A549 (cell line): ENCODE data around the gene SPECC1. TPM values are rescaled to one million over a fixed set of nuclear protein-coding genes. Genes with fewer than 3 reads are reported as not detected.

Experiments used
- ATAC-seq, 2 experiments: fragments of 200-7000 bp in 1 of 2; fragments of >200 bp in 1 of 2; cut with Nextera tagmentation in 1 of 2; cut with Tn5 transposase in 1 of 2; 3 replicates each; pipeline versions ENCODE4 v1.8.0 to v1.9.1; 2018 to 2020; ENCODE audit warnings: mild to moderate bottlenecking in 1 of 2, moderate library complexity in 1 of 2
- CTCF ChIA-PET: fragments of 300-600 bp; sonication (Branson Sonifier 250); formaldehyde crosslinking; extraction: SDS; loops from one replicate; lab custom pipeline; 2021; ENCODE audit warnings: antibody characterized with exemption, inconsistent platforms; lab: Yijun Ruan, JAX
- POLR2A ChIA-PET: fragments of 350-600 bp; formaldehyde crosslinking; extraction: SDS; loops from one replicate; lab custom pipeline; 2021; ENCODE audit warnings: antibody characterized with exemption, inconsistent platforms; lab: Yijun Ruan, JAX
- DNase-seq, 2 experiments: peaks; one replicate each; pipeline versions ENCODE4 v3.0.0 to v3.0.0-alpha.2; 2011 to 2016; ENCODE audit warnings: low read depth in 1 of 2, low spot score in 1 of 2
- FAIRE-seq: peaks from 2 replicates; lab custom pipeline; 2011; peaks lifted over from hg19 to GRCh38; lab: Jason Lieb, UNC
- H3K27ac ChIP-seq, 2 experiments: fragments of >200 bp; sonication (Bioruptor Twin); formaldehyde crosslinking; 3 replicates each; pipeline ENCODE4 v1.5.1; 2016 to 2017
- H3K4me1 ChIP-seq: fragments of >200 bp; sonication (Bioruptor Twin); formaldehyde crosslinking; 3 replicates; pipeline ENCODE4 v1.6.1; 2016
- H3K4me2 ChIP-seq: fragments of >200 bp; sonication (Bioruptor Twin); formaldehyde crosslinking; 3 replicates; pipeline ENCODE4 v1.6.1; 2016
- H3K4me3 ChIP-seq: fragments of >200 bp; sonication (Bioruptor Twin); formaldehyde crosslinking; 3 replicates; pipeline ENCODE4 v1.5.1; 2016
- H3K9me3 ChIP-seq: fragments of >200 bp; sonication (Bioruptor Twin); formaldehyde crosslinking; 3 replicates; pipeline ENCODE4 v1.6.1; 2016
- BCL3 ChIP-seq: fragments of >200 bp; sonication (Bioruptor Twin); formaldehyde crosslinking; IDR thresholded peaks from 3 replicates; pipeline ENCODE4 v1.6.1; 2016
- CHD4 ChIP-seq: fragments of 200-600 bp; sonication (generic); IDR thresholded peaks from 2 replicates; pipeline ENCODE4 v1.6.1; 2016; ENCODE audit warnings: antibody characterized with exemption, mild to moderate bottlenecking, borderline replicate concordance
- E2F6 ChIP-seq: IDR thresholded peaks from 2 replicates; pipeline ENCODE4 v1.6.1; 2012; ENCODE audit warnings: low read depth, borderline replicate concordance
- ELK1 ChIP-seq: fragments of 150-350 bp; IDR thresholded peaks from 2 replicates; pipeline ENCODE4 v1.6.1; 2014; ENCODE audit warnings: low read depth, mild to moderate bottlenecking, low read length
- FOSL2 ChIP-seq, 2 experiments: fragments of 450-650 bp in 1 of 2; fragments of >200 bp in 1 of 2; sonication (Bioruptor Twin) in 1 of 2; formaldehyde crosslinking; IDR thresholded peaks; 2 replicates each; pipeline versions ENCODE4 v1.5.0 to v1.6.1; 2016 to 2020; ENCODE audit warnings: mild to moderate bottlenecking in 1 of 2, moderate library complexity in 1 of 2
- FOXS1 ChIP-seq: fragments of 250-450 bp; sonication (Bioruptor Pico); IDR thresholded peaks from 2 replicates; pipeline ENCODE4 v1.5.0; 2020; ENCODE audit warnings: mild to moderate bottlenecking, moderate library complexity
- HDAC2 ChIP-seq: fragments of 200-600 bp; sonication (generic); IDR thresholded peaks from 2 replicates; pipeline ENCODE4 v1.6.1; 2016
- HMGXB4 ChIP-seq: fragments of 250-450 bp; sonication (Bioruptor Pico); IDR thresholded peaks from 2 replicates; pipeline ENCODE4 v1.5.0; 2021; ENCODE audit warnings: mild to moderate bottlenecking, moderate library complexity, borderline replicate concordance
- JUN ChIP-seq, 2 experiments: fragments of >200 bp; sonication (Bioruptor Twin); formaldehyde crosslinking; IDR thresholded peaks; 2 replicates in 1 of 2; 3 replicates in 1 of 2; pipeline ENCODE4 v1.6.1; 2016 to 2017
- MAX ChIP-seq: IDR thresholded peaks from 2 replicates; pipeline ENCODE4 v1.6.1; 2012
- MAZ ChIP-seq: fragments of 150-350 bp; IDR thresholded peaks from 2 replicates; pipeline ENCODE4 v1.6.1; 2014; ENCODE audit warnings: antibody characterized with exemption, low read depth, low read length, borderline replicate concordance
- MYC ChIP-seq: IDR thresholded peaks from 2 replicates; pipeline ENCODE4 v1.6.1; 2012; ENCODE audit warnings: mild to moderate bottlenecking, inconsistent platforms, low read length, improper control_type of control experiment, borderline replicate concordance
- PHF8 ChIP-seq: fragments of 200-600 bp; sonication (generic); IDR thresholded peaks from 2 replicates; pipeline ENCODE4 v1.6.1; 2016; ENCODE audit warnings: low read depth, mild to moderate bottlenecking, antibody characterized with exemption, moderate library complexity, borderline replicate concordance
- REST ChIP-seq: fragments of 200-600 bp; sonication (generic); IDR thresholded peaks from 2 replicates; pipeline ENCODE4 v1.6.1; 2016; ENCODE audit warnings: antibody characterized with exemption, mild to moderate bottlenecking, moderate library complexity
- TP53 ChIP-seq: fragments of 250-450 bp; sonication (Bioruptor Pico); IDR thresholded peaks from 2 replicates; pipeline ENCODE4 v1.5.0; 2021; ENCODE audit warnings: mild to moderate bottlenecking, moderate library complexity
- USF2 ChIP-seq: fragments of 450-650 bp; IDR thresholded peaks from 2 replicates; pipeline ENCODE4 v1.6.1; 2014; ENCODE audit warnings: antibody characterized with exemption
- ZFP36 ChIP-seq: fragments of 450-650 bp; IDR thresholded peaks from 2 replicates; pipeline ENCODE4 v1.6.1; 2014; ENCODE audit warnings: borderline replicate concordance; ENCODE audit not compliant: partially characterized antibody
- ZNF302 ChIP-seq: fragments of 250-450 bp; sonication (Bioruptor Pico); IDR thresholded peaks from 2 replicates; pipeline ENCODE4 v1.9.0; 2021; ENCODE audit warnings: inconsistent platforms, mild to moderate bottlenecking, moderate library complexity
- ZSCAN20 ChIP-seq: fragments of 250-450 bp; sonication (Bioruptor Pico); IDR thresholded peaks from 2 replicates; pipeline ENCODE4 v1.8.0; 2022; ENCODE audit warnings: mild to moderate bottlenecking, moderate library complexity
- WGBS: methylation state at CpG from one replicate; pipeline ENCODE4 v1.1.6; 2017; ENCODE audit errors: missing lambda C conversion rate; 5-methylcytosine and 5-hydroxymethylcytosine counted together
- polyA plus RNA-seq, 4 experiments: library from polyadenylated mRNA; depleted of rRNA in 3 of 4; stranded (reverse); fragments of >200 nt; fragmentation: RNase III in 1 of 4; extraction: RNeasy Plus Mini Kit Qiagen cat#74134 plus additional on column Dnase treatment in 1 of 4; gene quantifications; 2 replicates in 3 of 4; 3 replicates in 1 of 4; pipeline ENCODE4 v1.2.3, GENCODE V29; 2011 to 2017

SPECC1 gene
- polyA plus RNA-seq, 2 of the 4 experiments (the other 2 are of a cell fraction), result 45.1 to 66.2 TPM

- no peak for TF ChIP-seq HDAC2
- no peak for TF ChIP-seq ELK1
- no peak for TF ChIP-seq USF2
- TF ChIP-seq ZSCAN20 (CRISPR knock-in tag), result no peak
- TF ChIP-seq ZFP36, result no peak
- no peak for TF ChIP-seq JUN (IDR thresholded peaks at IDR 0.05)
- TF ChIP-seq CHD4, result no peak
- no peak for TF ChIP-seq PHF8
- no peak for TF ChIP-seq TP53 (CRISPR knock-in tag)
- no peak for TF ChIP-seq ZNF302 (CRISPR knock-in tag)
- no peak for TF ChIP-seq MYC
- no peak for TF ChIP-seq BCL3
- no peak for TF ChIP-seq FOSL2 (IDR thresholded peaks at IDR 0.05)
- no peak for TF ChIP-seq FOSL2 (CRISPR knock-in tag; IDR thresholded peaks at IDR 0.05)
- no peak for TF ChIP-seq HMGXB4 (CRISPR knock-in tag)
Observed at GRCh38 chr17:20280851-20281250, 271.7 kb downstream of the SPECC1 start.

GRCh38 chr17:20281860-20282259 is 272.7 kb downstream of the SPECC1 start:
- WGBS, result 89% methylated on average over 11 of the region's 11 CpGs
- no peaks in the 10 kb centered on the region for H3K9me3 ChIP-seq
- no peak for TF ChIP-seq REST
- TF ChIP-seq FOXS1 (CRISPR knock-in tag), result no peak
- no peak for TF ChIP-seq USF2
- no peak for TF ChIP-seq MAZ
- TF ChIP-seq E2F6, result no peak
- no peak for TF ChIP-seq MAX
- H3K4me2 ChIP-seq, result no peak overlapping the region
- ATAC-seq (no peak), DNase-seq (no peak), FAIRE-seq (no peak)
- H3K4me1 ChIP-seq, result no peaks in the 10 kb centered on the region
- CTCF ChIA-PET, result interaction anchor here (0.7 to 0.8 kb wide), 2 partner anchors 12 to 110 kb away, joined by 3 read pairs; no protein-coding TSS in a partner anchor
- POLR2A ChIA-PET, result no interaction called here
- no peak overlapping the region for H3K27ac ChIP-seq
- H3K4me3 ChIP-seq, result no peak overlapping the region

More at GRCh38 chr17:20280851-20281250, 271.7 kb downstream of the SPECC1 start:
- CTCF ChIA-PET, result no interaction called here
- no peak for DNase-seq
- Histone ChIP-seq H3K4me2 (no peak overlapping the region), H3K4me3 (no peak overlapping the region), H3K27ac (no peak overlapping the region), H3K4me1 (no peaks in the 10 kb centered on the region), H3K9me3 (no peaks in the 10 kb centered on the region)
- POLR2A ChIA-PET, result no interaction called here
- no peak for ATAC-seq
- FAIRE-seq, result no peak
- WGBS, result 91% methylated on average over 10 of the region's 10 CpGs
